Right lobe of liver (tissue), 4 donors: Measurements from ENCODE around the gene OCRL.

Source experiments
- POLR2A ChIP-seq: fragments of 450-650 bp; IDR thresholded peaks from one replicate; pipeline ENCODE4 v1.6.1; 2017; ENCODE audit warnings: antibody characterized with exemption, mild to moderate bottlenecking
- TF ChIP-seq, protein P1 (sequence below), 4 donors: fragments of 200-600 bp in 3 of 4; fragments of 450-650 bp in 1 of 4; IDR thresholded peaks; one replicate each; pipeline versions ENCODE4 v1.5.1 to v1.8.0; 2016 to 2022; ENCODE audit warnings: antibody characterized with exemption in 4 of 4, mild to moderate bottlenecking in 2 of 4
- donor health status: DM: no; HTN: no; CAD: no.
- donor health status: DM: no; HTN: no; CAD: no.
- donor health status: DM: no; HTN: yes; CAD: no.

GRCh38 chrX:129629837-129630236 is 89.8 kb downstream of the OCRL start:
- no peak for TF ChIP-seq POLR2A
- TF ChIP-seq, protein P1, sequence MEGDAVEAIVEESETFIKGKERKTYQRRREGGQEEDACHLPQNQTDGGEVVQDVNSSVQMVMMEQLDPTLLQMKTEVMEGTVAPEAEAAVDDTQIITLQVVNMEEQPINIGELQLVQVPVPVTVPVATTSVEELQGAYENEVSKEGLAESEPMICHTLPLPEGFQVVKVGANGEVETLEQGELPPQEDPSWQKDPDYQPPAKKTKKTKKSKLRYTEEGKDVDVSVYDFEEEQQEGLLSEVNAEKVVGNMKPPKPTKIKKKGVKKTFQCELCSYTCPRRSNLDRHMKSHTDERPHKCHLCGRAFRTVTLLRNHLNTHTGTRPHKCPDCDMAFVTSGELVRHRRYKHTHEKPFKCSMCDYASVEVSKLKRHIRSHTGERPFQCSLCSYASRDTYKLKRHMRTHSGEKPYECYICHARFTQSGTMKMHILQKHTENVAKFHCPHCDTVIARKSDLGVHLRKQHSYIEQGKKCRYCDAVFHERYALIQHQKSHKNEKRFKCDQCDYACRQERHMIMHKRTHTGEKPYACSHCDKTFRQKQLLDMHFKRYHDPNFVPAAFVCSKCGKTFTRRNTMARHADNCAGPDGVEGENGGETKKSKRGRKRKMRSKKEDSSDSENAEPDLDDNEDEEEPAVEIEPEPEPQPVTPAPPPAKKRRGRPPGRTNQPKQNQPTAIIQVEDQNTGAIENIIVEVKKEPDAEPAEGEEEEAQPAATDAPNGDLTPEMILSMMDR (IDR thresholded peaks at IDR 0.05), result no peak
